22Rv1 (cell line): ENCODE data around the gene SZT2.
"Not testable (repeated sequence)": the region's sequence is repeated elsewhere in the genome, so short reads cannot be mapped to it uniquely, and the experiment has no call there.

Source experiments
- H3K27ac ChIP-seq: fragments of 450-650 bp; 2 replicates; pipeline ENCODE4 v1.5.1; 2017
- ZFX ChIP-seq: fragments of 450-650 bp; IDR thresholded peaks from 2 replicates; pipeline ENCODE4 v1.6.1; 2017; ENCODE audit warnings: antibody characterized with exemption, borderline replicate concordance
- TF ChIP-seq, protein P1 (sequence below): fragments of 450-650 bp; IDR thresholded peaks from 2 replicates; pipeline ENCODE4 v1.5.1; 2017; ENCODE audit warnings: mild to moderate bottlenecking

The SZT2 gene

DNA sequence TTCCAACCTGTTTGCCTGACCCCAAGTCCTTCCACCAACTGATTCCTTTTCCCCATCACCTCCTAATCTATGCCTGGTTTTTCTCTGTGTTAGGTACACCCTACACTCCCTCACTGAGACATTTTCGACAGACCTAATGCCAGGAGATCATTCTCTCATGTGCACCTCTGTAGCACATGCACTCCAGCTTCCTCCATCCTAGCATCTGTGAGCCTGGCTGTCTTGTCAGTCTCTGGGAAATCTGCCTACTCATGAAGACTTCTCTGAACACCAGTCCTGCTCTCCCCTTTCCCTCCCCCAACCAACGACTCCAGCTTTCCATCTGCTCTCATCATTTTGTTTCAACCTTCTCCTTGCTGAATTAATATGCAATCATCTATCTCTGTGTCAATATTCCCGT is 1.1 kb upstream of the SZT2 start:
- peak overlapping the region; percentile 80 for H3K27ac ChIP-seq
- no peak for TF ChIP-seq ZFX
- TF ChIP-seq, protein P1, sequence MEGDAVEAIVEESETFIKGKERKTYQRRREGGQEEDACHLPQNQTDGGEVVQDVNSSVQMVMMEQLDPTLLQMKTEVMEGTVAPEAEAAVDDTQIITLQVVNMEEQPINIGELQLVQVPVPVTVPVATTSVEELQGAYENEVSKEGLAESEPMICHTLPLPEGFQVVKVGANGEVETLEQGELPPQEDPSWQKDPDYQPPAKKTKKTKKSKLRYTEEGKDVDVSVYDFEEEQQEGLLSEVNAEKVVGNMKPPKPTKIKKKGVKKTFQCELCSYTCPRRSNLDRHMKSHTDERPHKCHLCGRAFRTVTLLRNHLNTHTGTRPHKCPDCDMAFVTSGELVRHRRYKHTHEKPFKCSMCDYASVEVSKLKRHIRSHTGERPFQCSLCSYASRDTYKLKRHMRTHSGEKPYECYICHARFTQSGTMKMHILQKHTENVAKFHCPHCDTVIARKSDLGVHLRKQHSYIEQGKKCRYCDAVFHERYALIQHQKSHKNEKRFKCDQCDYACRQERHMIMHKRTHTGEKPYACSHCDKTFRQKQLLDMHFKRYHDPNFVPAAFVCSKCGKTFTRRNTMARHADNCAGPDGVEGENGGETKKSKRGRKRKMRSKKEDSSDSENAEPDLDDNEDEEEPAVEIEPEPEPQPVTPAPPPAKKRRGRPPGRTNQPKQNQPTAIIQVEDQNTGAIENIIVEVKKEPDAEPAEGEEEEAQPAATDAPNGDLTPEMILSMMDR, result no peak

DNA sequence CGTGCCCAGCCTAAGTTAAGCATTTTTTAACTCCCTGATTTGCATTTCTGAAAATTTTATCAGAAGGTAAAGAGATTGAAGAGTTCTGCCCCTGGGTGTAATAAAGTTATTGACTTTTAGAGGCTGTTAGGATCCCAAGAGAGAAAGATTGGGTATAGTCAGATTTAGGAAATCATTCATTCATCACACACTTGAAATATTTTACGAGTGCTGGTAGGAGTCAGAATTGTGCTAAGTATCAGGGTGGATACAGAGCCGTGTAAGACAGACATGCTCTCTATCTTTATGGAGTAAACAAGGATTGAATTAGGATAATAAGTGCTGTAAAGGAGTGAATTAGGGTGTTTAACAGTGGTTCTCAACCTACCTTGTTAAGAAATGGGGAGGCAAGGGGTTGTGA is 3.0 kb downstream of the SZT2 start:
- no peak overlapping the region for H3K27ac ChIP-seq
- TF ChIP-seq ZFX, result no peak
- TF ChIP-seq, protein P1, result no peak

DNA sequence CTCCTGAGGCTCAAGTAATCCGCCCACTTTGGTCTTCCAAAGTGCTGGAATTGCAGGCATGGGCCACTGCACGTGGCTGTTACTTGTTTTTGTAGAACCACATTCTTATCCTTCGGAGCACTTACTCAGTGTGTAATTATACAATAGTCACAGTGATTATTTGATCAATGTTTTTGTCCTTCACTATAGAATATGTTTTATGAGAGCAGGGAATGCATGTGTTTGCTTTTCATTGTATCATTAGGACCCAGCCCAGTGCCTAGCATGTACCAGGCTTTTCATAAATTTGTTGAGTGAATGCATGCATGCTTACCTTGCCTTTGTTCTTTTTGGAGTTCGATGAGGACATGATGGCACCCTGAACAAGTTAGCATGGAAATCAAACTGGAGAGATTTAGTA is 5.8 kb downstream of the SZT2 start:
- no peak for TF ChIP-seq ZFX
- TF ChIP-seq, protein P1, result no peak
- H3K27ac ChIP-seq, result peak overlapping the region; percentile 13; the same call in 1 of the 2 replicates

DNA sequence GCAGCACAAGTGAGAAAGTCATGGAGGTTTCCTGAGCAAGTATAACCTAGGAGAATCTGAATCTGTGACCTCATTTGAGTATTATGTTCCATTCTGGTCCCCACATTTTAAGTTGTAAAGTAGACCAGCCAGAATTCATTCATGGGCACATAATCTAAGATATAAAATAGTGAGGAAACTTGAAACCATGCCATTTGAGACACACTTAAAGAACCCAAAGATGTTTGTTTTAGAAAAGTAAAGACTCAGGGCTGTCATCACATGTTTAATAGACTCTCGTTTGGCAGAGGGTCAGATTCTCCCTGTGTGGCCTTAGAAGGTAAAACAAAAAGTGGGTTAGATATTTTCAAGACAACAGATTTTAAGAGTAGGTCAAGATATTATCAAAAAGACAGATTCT is 6.4 kb downstream of the SZT2 start:
- TF ChIP-seq, protein P1, result no peak
- TF ChIP-seq ZFX, result no peak
- H3K27ac ChIP-seq, result peak overlapping the region; percentile 13; the same call in 1 of the 2 replicates

DNA sequence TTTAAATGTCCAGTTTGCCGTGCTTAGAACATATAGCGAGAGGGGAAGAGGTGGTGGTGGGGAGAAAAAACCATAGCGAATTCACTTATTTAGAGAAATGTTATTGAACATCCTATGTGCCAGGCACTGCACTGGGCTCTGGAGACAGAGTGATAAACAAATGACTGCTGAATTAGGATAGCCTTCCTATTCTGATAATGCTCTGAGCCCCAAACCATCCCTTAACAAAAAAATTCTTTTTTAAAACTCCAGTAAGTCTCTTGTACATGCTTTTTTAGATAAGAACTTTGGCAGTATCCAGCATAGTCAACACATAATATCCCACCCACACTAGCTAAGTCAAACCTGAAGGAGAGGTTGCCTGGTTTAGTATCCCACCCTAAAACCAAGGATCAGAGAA is 8.5 kb downstream of the SZT2 start:
- H3K27ac ChIP-seq, result no peak overlapping the region
- TF ChIP-seq, protein P1, result no peak
- TF ChIP-seq ZFX, result no peak

DNA sequence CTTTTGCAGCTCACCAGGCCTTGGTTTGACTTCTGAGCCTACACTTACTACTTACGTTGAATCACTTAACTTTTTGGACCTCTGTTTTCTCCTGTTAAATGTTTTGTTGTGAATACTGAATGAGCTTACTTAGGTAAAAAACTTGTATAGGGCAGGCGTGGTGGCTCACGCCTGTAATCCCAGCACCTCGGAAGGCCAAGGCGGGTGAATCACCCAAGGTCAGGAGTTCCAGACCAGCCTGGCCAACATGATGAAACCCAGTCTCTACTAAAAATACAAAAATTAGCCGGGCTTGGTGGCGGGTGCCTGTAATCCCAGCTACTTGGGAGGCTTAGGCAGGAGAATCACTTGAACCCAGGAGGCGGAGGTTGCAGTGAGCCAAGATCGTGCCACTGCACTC is 10.7 kb downstream of the SZT2 start:
- H3K27ac ChIP-seq, result not testable (repeated sequence)

DNA sequence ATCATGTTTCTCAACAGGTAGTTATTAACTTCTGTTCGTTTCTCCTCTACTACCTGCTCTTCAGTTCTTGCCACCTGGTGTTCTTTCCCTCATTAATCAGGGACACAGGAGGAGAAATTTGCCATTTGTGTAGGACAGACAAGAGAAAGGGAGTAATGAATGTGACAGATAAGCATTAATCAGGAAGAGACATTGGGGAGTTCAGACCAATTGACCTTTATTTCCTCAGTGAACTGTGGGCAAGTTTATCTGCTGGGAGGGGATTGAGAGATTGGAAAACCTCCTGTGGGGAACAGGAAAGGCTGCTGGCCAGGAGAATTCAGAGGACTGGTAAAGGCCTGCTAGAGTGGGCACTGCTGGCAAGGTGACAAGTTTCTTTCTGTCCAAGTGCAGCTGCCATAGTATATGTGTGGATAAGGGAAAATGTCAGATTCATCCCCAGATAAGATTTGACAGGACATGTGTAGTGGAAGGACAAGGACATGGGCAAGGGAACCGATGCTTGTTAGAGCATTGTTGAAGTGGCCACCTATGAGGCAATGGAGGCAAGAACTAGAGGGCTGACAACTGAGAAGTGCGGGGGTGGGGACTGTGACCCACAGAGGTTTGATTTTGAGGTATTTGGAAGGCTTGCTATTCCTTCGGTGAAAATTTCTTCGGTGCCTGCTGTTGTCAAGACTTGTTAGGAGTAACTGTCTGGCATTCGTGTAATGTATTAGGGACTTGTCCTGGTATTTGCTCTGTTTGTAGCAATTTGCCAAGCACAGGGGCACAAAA is 12.6 kb downstream of the SZT2 start:
- TF ChIP-seq ZFX, result no peak
- TF ChIP-seq, protein P1, result no peak
- no peak overlapping the region for H3K27ac ChIP-seq

DNA sequence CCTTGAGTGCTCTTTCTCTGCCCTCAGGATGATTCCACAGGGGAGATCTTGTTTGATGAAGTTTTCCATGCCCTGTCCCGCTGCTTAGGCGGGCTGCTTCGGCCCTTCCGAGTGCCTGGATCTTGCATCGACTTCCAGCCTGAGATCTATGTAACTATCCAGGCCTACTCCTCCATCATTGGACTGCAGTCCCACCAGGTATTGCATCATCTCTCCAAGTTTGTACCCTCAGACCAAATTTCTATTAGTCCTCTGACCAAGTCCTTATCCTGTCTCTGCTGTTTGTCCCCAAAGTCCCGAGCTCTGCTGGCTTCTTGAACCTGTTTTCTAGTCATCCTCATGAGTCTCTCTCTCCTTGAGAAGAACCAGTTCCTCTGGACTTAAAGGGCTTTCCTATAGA is 14.7 kb downstream of the SZT2 start:
- no peak overlapping the region for H3K27ac ChIP-seq
- TF ChIP-seq, protein P1, result no peak
- TF ChIP-seq ZFX, result no peak
